ENCODE measurements around the gene AUP1.
A peak's percentile ranks its signal among the peaks of the same experiment; 100 is the strongest.
"Not testable (repeated sequence)": the region's sequence is repeated elsewhere in the genome, so short reads cannot be mapped to it uniquely, and the experiment has no call there.

The AUP1 gene

DNA sequence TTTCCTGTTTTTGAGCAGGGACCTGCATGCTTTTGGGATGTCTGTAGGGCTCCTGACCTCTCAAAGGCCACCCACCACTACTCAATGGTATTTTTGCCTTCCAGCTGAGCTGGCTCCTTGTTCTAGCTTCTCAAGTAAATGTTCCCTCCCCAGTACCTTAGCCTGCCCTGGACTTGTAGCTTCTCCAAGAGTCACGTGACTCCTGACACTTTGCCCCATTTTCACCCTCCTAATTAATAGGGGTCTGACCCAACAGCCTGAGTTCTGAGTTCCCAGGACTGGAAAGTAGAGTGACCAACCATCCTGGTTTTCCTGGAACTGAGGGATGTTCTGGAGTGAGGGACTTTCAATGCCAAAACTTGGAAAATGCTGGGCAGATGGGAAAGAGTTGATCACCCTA lies 34.1 kb downstream of the AUP1 start:
- DNase-seq: no peak

DNA sequence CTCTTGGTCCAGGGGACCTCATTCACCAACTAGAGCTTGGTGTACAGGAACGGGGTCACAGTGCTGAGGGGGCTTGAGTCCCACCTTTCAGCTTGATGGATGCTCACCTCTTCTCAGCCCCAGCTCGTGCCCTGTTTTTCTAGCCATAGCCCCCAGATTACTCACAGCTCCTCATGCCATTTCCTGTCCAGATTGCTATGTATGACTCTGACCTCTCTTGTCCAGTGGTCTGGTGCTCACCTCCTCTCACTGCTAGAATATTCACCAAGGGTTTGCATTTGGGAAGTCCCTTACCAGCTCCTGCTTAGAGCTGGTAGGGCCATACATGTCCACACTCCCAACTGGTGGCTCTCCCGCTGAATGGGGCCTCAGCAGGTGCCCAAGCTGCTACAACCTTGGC lies 36.0 kb downstream of the AUP1 start:
- DNase-seq: no peak

DNA sequence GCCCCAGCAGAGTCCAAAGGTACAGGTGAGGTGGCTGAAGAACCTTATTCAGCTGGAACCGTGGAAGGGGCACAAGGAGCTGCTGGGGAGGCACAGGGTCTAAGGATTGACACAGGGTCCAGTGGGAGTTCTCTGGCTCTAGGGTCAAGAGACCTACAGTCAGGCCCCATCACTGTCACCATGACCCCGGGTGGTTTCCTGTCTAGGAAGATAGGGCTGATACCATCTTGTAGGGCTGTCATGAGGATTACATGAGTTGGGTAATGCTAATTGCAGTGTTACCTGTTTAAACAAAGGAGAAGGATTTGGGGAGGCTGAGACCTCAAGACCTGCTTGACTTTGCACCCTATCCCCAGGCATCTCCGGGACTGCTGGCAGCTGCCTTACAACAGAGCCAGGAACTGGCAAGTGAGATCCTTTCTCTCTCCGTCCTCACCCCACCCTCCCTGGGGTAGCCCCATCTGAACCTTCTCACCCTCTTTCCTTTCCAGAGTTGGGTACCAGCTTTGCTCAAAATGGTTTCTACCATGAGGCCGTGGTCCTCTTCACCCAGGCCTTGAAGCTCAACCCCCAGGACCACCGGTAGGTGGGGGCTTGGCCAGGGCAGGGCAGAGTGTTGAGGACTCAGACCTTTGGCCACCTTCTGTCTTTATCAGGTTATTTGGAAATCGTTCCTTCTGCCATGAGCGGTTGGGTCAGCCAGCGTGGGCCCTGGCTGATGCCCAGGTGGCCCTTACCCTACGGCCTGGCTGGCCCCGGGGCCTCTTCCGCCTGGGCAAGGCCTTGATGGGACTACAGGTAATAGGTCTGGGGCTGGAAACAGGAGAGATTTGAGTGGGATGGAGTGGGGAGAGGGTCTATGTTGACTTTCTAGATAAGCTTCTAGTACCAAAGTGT lies 37.6 kb downstream of the AUP1 start:
- no peak for DNase-seq

DNA sequence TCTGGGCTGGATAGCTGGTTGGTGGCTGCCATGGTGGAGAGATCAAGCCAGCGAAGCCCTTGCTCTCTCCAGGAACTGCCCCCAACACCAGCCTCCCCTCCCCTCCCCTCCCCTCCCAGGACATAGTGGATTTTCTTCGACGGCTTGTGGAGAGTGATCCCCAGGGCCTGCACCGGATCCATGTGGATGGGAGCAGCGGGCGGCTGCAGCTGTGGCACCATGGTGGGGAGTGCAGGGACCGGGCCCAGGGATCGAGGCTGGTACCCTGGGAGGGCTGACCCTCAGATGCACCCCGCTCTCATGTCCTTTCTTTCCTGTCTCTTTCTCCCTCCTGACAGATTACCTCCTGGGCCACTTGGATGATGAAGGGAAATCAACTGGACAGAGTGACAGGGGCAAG lies 39.6 kb downstream of the AUP1 start:
- no peak for DNase-seq

DNA sequence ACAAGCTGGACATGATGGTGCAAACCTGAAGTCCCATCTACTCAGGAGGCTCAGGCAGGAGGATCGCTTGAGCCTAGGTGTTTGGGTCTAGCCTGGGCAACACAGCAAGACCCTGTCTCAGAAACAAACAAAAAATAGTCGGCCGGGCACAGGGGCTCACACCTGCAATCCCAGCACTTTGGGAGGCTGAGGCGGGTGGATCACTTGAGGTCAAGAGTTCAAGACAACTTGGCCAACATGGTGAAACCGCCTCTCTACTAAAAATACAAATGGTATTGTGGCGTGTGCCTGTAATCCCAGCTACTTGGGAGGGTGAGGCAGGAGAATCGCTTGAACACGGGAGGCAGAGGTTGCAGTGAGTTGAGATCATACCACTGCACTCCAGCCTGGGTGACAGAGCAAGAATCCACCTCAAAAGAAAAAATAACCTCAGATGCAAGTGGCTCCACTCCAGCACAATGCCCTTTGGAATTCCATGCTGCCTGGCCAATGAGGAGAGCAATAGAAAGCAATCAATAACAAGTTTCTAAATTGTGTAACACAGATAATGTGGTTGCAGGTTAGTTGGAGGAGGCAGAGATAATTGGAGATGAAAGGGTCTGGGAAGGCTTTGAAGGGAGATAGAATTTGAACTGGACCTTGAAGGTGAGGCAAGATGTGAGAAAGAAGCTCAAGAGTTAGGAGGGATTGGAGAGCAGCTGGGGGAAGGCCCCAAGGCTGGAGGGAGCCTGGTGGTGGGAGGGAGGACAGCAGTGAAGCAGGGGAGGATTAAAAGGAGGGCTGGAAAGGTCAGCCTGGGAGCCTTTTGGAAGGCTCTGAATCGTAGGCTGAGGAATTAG lies 40.6 kb downstream of the AUP1 start:
- no peak for DNase-seq

DNA sequence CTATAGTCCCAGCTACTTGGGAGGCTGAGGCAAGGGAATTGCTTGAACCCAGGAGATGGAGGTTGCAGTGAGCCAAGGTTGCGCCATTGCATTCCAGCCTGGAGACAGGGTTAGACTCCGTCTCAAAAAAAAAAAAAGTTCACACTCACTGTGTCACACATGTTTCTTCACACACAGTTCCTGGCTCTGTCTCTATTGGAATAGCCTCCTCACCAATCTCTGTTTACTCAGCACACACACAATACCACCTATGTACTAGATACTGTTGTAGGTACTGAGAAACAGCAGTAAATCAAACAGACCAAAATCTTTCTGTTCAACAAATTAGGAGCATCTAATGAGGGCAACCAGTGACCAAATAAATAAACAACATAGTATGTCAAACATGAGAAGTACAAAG lies 43.4 kb downstream of the AUP1 start:
- no peak for DNase-seq

DNA sequence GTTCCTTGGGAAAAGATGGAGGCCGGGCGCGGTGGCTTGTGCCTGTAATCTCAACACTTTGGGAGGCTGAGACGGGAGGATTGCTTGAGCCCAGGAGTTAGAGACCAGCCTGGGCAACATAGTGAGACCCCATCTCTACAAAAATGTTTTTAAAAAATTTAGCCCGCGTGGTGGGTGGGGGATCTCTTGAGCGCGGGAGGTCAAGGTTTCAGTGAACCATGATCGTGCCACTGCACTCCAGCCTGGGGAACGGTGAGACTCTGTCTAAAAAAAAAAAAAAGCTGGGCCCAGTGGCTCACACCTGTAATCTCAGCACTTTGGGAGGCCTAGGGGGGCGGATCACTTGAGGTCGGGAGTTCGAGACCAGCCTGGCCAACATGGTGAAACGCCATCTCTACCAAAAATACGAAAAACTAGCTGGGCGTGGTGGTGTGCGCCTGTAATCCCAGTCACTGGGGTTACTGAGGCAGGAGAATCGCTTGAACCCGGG lies 45.8 kb downstream of the AUP1 start:
- DNase-seq: not testable (repeated sequence)

DNA sequence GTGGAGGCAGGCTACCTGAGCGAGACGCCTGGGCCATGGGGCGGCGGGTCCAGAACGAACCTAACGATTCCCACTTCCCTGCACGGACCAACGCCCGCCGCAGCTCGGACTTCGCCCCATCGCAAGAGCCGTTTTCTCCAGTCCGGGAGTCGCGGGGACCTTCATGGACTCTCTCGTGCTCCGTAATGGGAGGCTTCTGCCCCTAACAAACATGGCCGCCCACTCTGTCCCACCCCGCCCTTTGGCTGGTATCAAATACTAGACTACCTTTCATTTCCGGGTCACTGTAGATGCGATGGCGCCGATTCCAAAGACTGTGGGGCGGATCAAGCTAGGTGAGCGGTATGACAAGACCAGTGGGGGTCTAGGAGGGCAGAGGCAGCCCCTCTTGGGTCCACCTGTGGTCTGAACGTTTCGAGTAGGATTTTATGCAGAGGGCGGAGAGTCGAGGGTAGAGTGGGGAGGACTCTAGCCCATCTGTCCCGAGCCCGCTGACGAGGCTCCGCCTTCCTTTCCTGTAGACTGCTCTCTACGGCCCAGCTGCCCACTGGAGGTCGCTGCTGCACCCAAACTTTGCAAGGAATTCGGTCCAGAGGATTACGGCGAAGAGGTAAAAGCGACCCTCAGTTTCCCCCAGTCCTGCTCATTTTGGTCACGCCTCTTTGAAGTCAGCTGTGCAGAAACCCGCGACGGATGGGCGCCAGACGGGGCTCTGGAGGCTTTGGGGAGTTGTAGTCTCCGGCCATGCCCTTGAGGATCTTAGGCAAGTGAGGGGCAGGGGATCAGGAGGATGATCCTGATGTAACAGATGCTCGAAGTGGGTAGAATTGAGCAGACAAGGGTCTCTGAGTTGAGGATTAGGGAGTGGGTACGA lies 46.5 kb downstream of the AUP1 start, which contains the start of the genes CCDC142 and TTC31:
CCDC142 (minus strand) TSS at position 198 of the 874 bp plus-strand sequence; CDS start at position 37, 161 bp downstream.
TTC31 (plus strand) TSS at position 281 of the 874 bp plus-strand sequence; CDS start at position 296, 15 bp downstream.
- DNase-seq: peak; percentile 94 to 97

DNA sequence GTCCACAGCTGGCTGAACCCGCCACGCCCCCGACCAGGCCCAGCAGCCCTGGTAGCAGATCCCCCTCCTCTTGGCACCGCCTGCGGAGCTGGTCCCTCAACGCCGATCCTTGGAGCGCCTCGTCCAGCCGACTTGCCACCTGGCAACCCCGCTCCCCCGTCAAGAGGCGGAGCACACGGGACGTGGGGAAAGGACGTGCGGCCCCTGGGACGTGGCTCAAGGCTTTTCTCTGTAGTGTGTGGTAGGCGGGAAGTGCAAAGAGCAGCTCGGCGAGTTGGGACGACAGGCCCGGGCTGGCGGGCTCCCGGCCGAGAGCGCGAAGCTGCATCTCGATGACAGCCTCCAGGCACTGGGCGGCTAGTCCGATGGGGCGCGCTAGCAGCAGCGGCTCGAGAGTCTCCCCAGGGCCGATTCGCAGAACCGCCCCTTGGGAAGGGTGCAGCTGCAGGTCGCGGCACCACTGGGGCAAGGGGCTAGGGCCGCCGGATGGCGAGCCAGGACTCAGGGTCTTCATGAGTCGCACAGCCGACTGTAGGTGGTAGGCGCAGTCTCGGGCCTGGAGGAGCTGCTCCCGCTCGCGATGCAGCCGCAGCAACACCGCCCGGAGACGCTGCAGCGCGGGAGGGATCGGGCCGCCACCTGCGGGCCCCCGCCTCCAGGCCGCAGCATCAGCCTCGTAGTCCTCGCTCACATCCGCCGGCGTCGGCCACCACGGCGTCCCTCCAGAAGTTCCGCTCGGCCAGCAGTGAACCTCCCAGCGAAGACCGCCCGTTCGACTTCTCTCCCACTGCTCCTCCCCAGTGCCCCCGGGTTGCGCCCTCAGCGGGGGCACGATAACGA lies 47.3 kb downstream of the AUP1 start:
- peak; percentile 52 to 67 for DNase-seq

DNA sequence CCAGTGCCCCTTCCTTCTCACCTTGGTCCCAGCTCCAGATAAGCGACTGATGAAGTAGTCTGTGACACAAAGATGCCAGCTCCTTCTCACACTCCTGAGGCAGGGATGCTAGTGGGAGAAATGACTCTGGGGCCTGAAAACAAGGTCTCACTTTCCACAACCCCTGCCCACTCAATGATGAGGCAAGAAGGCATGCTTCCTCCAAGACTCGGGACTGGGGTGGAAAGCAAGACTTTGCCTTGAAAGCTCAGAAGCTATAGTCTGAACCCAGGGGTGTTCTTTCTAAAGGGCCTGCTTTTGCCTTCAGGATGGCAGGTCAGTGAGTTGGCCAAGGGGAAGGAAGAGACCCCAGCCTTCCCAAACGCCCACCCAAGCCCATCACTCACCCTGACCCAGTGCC lies 48.1 kb downstream of the AUP1 start:
- no peak for DNase-seq
